Measurements from ENCODE around the gene SLC26A1. TPM values are rescaled to one million over a fixed set of nuclear protein-coding genes. Genes with fewer than 3 reads are reported as not detected.

Gene SLC26A1
- total and polyA plus RNA-seq, 2 of the 13 experiments (the other 11 are each of a cell fraction or from before 2014, with no cell fraction given): 5.4 to 22.9 TPM

DNA sequence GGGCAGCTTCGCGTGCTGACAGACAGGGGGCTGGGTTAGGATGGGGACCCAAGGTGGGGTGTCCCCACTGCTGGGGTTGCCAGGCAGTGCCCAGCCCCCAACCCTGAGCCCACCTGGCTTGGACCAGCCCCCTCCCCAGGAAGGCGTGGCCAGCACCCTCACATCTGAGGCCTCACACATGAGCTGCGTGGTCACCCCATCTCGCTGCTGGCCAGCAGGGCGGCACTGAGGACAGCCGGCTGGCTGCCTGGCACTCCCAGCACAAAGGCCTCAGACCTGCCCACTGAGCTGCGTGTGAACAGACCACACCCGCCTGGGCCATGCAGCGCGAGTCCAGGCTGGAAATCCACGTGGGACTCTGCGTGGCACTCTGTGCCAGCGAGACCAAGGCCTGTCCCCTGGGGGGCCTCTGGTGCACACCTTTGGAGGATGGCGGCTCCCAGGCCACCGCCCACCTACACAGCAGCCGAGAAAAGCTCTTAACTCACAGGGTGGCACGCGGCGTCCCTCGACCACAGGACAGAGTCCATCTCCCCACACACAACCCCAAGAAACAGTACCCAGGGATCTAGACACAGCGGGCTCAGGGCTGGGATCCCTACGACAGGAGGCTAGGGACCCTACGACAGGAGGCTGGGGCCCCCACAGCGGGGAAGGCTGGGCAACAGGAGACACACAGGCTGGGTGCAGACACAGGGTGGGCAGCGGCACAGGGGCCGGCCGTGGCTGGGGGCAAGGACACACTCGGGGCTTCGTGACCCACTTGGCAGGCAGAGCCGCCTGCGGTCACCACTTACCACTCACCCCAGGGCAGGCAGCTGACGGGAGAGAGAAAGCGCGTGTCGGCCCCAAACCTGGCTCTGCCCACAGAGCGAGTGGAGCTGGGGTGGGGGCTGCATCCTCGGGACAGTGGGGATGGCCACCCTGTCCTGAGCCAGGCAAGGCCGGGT, 29.7 kb downstream of the SLC26A1 start:
- intact Hi-C loops (cut with micrococcal nuclease; ENCODE audit: unreplicated experiment): no loop called here
- POLR2A ChIA-PET: no interaction called here
- 97% methylated on average over 6 of the region's 39 CpGs for WGBS (ENCODE audit: low lambda C conversion rate)
- H3K36me3 ChIP-seq (replicated peaks in 1 of 2; ENCODE audit: control insufficient read depth in 1 of 2, insufficient read depth in 2 of 2, low read length in 2 of 2): 0 out of 5 replicates have a peak, but pooled peaks cover 0 to 1% of the 10 kb centered on the region in 2 experiments
- H3K4me3 ChIP-seq (replicated peaks in 1 of 3; ENCODE audit: insufficient read depth in 1 of 3, low read depth in 2 of 3, low read length in 3 of 3): no peak overlapping the region
- DNase-seq (ENCODE audit: low spot score): no peak
- H3K27ac ChIP-seq (ENCODE audit: extremely low read length, insufficient read depth, low read length): no peak overlapping the region
- no TSS peak for BruUV-seq (replicated peaks)
- no peak for TF ChIP-seq ZNF614 (CRISPR knock-in tag; IDR thresholded peaks at IDR 0.05; ENCODE audit: borderline replicate concordance)
- TF ChIP-seq CEBPG (CRISPR knock-in tag; IDR thresholded peaks at IDR 0.05): no peak
- TF ChIP-seq GFI1 (CRISPR knock-in tag; IDR thresholded peaks at IDR 0.05; ENCODE audit: borderline replicate concordance): no peak
- TF ChIP-seq AGO2 (optimal IDR thresholded peaks at IDR 0.05; ENCODE audit: low read depth, low read length): peak; percentile 18
- no peak for TF ChIP-seq REPIN1 (CRISPR knock-in tag; IDR thresholded peaks at IDR 0.05; ENCODE audit: borderline replicate concordance, low read depth)
- H3K9me3 ChIP-seq (ENCODE audit: low read length): no peaks in the 10 kb centered on the region
- in situ Hi-C loops (cut with HindIII; ENCODE audit: extremely low pct_ligation_motif_present, low pct_unique_long_range_greater_than_20kb): no loop called here
- no peak overlapping the region for H2AFZ ChIP-seq (ENCODE audit: low read length)
- no peaks in the 10 kb centered on the region for H4K20me1 ChIP-seq (ENCODE audit: insufficient read depth, low read length)
- H3K27me3 ChIP-seq (ENCODE audit: control insufficient read depth in 1 of 2, insufficient read depth in 2 of 2, low read length in 2 of 2): no peaks in the 10 kb centered on the region
- no peaks in the 10 kb centered on the region for H3K79me2 ChIP-seq (ENCODE audit: insufficient read depth, low read length)
- ATAC-seq: no peak
- H3K9ac ChIP-seq (ENCODE audit: insufficient read depth, low read depth, low read length): no peak overlapping the region
- FAIRE-seq: no peak
- no peak overlapping the region for H3K4me2 ChIP-seq (ENCODE audit: low read depth, low read length)
- CTCF ChIA-PET (ENCODE audit: low intra/inter-chr PET ratio, low total read pairs): no interaction called here
- H3K4me1 ChIP-seq (ENCODE audit: insufficient read depth, low read length): no peaks in the 10 kb centered on the region

All from HepG2 (cell line).